Sigmoid colon (tissue), 7 donors: Measurements from ENCODE around the gene NOX5. TPM values are rescaled to one million over a fixed set of nuclear protein-coding genes. Genes with fewer than 3 reads are reported as not detected.

ENCODE experiments used
- DNase-seq: peaks from one replicate; pipeline ENCODE4 v3.0.0-alpha.2; 2019
- H3K27ac ChIP-seq, 4 donors: fragments of 200-600 bp; sonication (generic); one replicate each; pipeline ENCODE4 v1.5.1; 2016 to 2019; ENCODE audit warnings: mild to moderate bottlenecking in 1 of 4
- H3K27me3 ChIP-seq, 3 donors: fragments of 200-600 bp; sonication (generic); one replicate each; pipeline ENCODE4 v1.5.1; 2019; ENCODE audit warnings: mild to moderate bottlenecking in 1 of 3
- H3K36me3 ChIP-seq, 4 donors: fragments of 200-600 bp; sonication (generic); one replicate each; pipeline ENCODE4 v1.5.1; 2016 to 2019
- H3K4me1 ChIP-seq, 4 donors: fragments of 200-600 bp; sonication (generic); one replicate each; pipeline ENCODE4 v1.5.1; 2017 to 2019
- H3K4me3 ChIP-seq, 4 donors: fragments of 200-600 bp; sonication (generic); one replicate each; pipeline ENCODE4 v1.5.1; 2017 to 2019; ENCODE audit warnings: mild to moderate bottlenecking in 2 of 4, moderate library complexity in 1 of 4
- H3K9me3 ChIP-seq, 4 donors: fragments of 200-600 bp in 3 of 4; sonication (generic) in 3 of 4; one replicate each; pipeline versions ENCODE4 v1.5.1 to v1.6.1; 2013 to 2019
- EP300 ChIP-seq, 4 donors: sonication (generic); formaldehyde crosslinking; IDR thresholded peaks; one replicate each; pipeline ENCODE4 v1.6.1; 2017; ENCODE audit warnings: antibody characterized with exemption in 4 of 4
- POLR2A ChIP-seq, 2 donors: fragments of 450-650 bp; IDR thresholded peaks; one replicate each; pipeline ENCODE4 v1.6.1; 2016; ENCODE audit warnings: antibody characterized with exemption in 2 of 2, mild to moderate bottlenecking in 2 of 2, moderate library complexity in 2 of 2
- POLR2AphosphoS5 ChIP-seq, 4 donors: sonication (generic); formaldehyde crosslinking; IDR thresholded peaks; one replicate each; pipeline ENCODE4 v1.6.1; 2017; ENCODE audit warnings: antibody characterized with exemption in 4 of 4
- WGBS, 2 donors: extraction: QIAGEN DNeasy Blood & Tissue Kit; methylation state at CpG; one replicate each; pipeline ENCODE4 v1.1.7; 2013; 5-methylcytosine and 5-hydroxymethylcytosine counted together
- intact Hi-C: fragments of 100-400 bp; cut with DNase I; formaldehyde crosslinking; loops from one replicate; pipeline ENCODE4 v1.15.1; 2023
- polyA plus RNA-seq, 3 donors: library from polyadenylated mRNA; stranded (reverse); fragments of 200-250 nt; gene quantifications; one replicate each; pipeline ENCODE4 v1.2.3, GENCODE V29; 2013
- total RNA-seq, 4 donors: library from RNA; depleted of rRNA; stranded (reverse); fragments of >200 nt; gene quantifications; one replicate each; pipeline ENCODE4 v1.1.0, GENCODE V29; 2016
- TF ChIP-seq, protein P1 (sequence below), 4 experiments: fragments of 450-650 bp in 3 of 4; fragments of 200-600 bp in 1 of 4; IDR thresholded peaks; one replicate each; pipeline ENCODE4 v1.5.1; 2016 to 2019; ENCODE audit warnings: antibody characterized with exemption in 4 of 4, mild to moderate bottlenecking in 3 of 4, moderate library complexity in 2 of 4
- donor health status: healthy with polysubstance abuse.
- donor health status: Bipolar disorder and iron deficiency.
- donor health status: healthy.

Gene NOX5
- total and polyA plus RNA-seq, 7 donors, result 0.16 to 0.49 (median 0.36) TPM; not detected in 4

GRCh38 chr15:69037977-69038376 is 23.5 kb downstream of the NOX5 start:
- intact Hi-C loops, result no loop called here
- H3K4me3 ChIP-seq, result no peak overlapping the region
- H3K27ac ChIP-seq, result no peak overlapping the region
- no peaks in the 10 kb centered on the region for H3K9me3 ChIP-seq
- no peaks in the 10 kb centered on the region for H3K36me3 ChIP-seq
- no peak for DNase-seq
- no peak for TF ChIP-seq EP300 (IDR thresholded peaks at IDR 0.05)
- no peak for TF ChIP-seq POLR2AphosphoS5 (IDR thresholded peaks at IDR 0.05)
- no peak for TF ChIP-seq POLR2A (IDR thresholded peaks at IDR 0.05)
- TF ChIP-seq, protein P1, sequence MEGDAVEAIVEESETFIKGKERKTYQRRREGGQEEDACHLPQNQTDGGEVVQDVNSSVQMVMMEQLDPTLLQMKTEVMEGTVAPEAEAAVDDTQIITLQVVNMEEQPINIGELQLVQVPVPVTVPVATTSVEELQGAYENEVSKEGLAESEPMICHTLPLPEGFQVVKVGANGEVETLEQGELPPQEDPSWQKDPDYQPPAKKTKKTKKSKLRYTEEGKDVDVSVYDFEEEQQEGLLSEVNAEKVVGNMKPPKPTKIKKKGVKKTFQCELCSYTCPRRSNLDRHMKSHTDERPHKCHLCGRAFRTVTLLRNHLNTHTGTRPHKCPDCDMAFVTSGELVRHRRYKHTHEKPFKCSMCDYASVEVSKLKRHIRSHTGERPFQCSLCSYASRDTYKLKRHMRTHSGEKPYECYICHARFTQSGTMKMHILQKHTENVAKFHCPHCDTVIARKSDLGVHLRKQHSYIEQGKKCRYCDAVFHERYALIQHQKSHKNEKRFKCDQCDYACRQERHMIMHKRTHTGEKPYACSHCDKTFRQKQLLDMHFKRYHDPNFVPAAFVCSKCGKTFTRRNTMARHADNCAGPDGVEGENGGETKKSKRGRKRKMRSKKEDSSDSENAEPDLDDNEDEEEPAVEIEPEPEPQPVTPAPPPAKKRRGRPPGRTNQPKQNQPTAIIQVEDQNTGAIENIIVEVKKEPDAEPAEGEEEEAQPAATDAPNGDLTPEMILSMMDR (IDR thresholded peaks at IDR 0.05), result no peak
- peaks cover 3 to 29% (median 12%) of the 10 kb centered on the region in 3 donors for H3K27me3 ChIP-seq
- H3K4me1 ChIP-seq, result no peaks in the 10 kb centered on the region
- 87 to 91% methylated on average over 5 of the region's 5 CpGs for WGBS, 2 donors

DNA sequence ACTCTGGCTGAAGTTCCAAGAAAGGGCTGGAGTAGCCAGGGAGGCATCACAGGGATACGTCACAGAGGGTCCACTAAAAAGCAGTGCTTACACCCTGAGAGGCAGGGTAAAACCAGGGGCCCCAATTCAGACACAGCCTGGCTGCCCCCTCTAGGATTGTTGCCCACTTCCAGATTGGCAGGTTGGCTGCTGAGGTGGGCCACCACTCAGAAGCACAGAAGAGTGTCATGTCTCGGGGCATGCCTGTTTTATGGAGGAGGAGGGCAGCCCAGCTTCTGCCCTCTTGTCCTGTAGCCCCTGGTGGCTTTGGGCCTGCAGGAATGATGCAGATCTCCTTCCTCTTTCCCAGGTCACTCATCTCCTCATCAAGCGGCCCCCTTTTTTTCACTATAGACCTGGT is 24.0 kb downstream of the NOX5 start:
- no peak overlapping the region for H3K4me3 ChIP-seq
- no peak overlapping the region for H3K27ac ChIP-seq
- no peaks in the 10 kb centered on the region for H3K4me1 ChIP-seq
- DNase-seq, result no peak
- TF ChIP-seq, protein P1 (IDR thresholded peaks at IDR 0.05), result no peak
- TF ChIP-seq POLR2A (IDR thresholded peaks at IDR 0.05) (no peak), POLR2AphosphoS5 (IDR thresholded peaks at IDR 0.05) (no peak), EP300 (IDR thresholded peaks at IDR 0.05) (no peak)
- H3K36me3 ChIP-seq, result no peaks in the 10 kb centered on the region
- intact Hi-C loops, result no loop called here
- 91 to 97% methylated on average over 3 of the region's 3 CpGs for WGBS, 2 donors
- H3K9me3 ChIP-seq, result no peaks in the 10 kb centered on the region
- peaks cover 0 to 23% (median 7%) of the 10 kb centered on the region in 3 donors for H3K27me3 ChIP-seq

GRCh38 chr15:69039516-69040225 is 25.2 kb downstream of the NOX5 start:
- Histone ChIP-seq H3K27ac (no peak overlapping the region), H3K36me3 (no peaks in the 10 kb centered on the region), H3K4me3 (no peak overlapping the region), H3K9me3 (no peaks in the 10 kb centered on the region), H3K4me1 (no peaks in the 10 kb centered on the region), H3K27me3 (peaks cover 0 to 12% (median 7%) of the 10 kb centered on the region in 3 donors)
- WGBS, 2 donors, result 89% methylated on average over 6 of the region's 6 CpGs
- TF ChIP-seq POLR2A (IDR thresholded peaks at IDR 0.05), result no peak
- TF ChIP-seq POLR2AphosphoS5 (IDR thresholded peaks at IDR 0.05), result no peak
- TF ChIP-seq, protein P1 (IDR thresholded peaks at IDR 0.05), result no peak
- no peak for TF ChIP-seq EP300 (IDR thresholded peaks at IDR 0.05)
- intact Hi-C loops, result no loop called here
- no peak for DNase-seq

DNA sequence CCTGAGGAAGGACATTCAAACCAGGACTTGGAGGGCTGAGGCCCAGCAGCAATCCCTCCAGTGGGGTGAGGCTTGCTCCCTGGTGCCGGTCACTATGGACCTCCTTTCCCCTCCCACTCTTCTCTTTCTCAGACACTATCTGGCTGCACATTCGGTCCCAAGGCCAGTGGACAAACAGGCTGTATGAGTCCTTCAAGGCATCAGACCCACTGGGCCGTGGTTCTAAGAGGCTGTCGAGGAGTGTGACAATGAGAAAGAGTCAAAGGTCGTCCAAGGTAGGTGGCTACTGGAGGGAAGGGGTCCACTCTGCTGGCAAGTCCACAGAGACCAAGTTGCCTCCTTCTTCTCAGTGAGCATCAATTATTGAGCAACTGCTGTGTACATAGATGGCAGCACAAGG is 28.0 kb downstream of the NOX5 start:
- Histone ChIP-seq H3K4me3 (no peak overlapping the region), H3K4me1 (no peaks in the 10 kb centered on the region), H3K36me3 (no peaks in the 10 kb centered on the region), H3K27me3 (no peaks in the 10 kb centered on the region), H3K27ac (no peak overlapping the region), H3K9me3 (no peaks in the 10 kb centered on the region)
- intact Hi-C loops, result no loop called here
- no peak for DNase-seq
- TF ChIP-seq POLR2A (IDR thresholded peaks at IDR 0.05) (no peak), EP300 (IDR thresholded peaks at IDR 0.05) (no peak)
- 93 to 94% methylated on average over 5 of the region's 5 CpGs for WGBS, 2 donors

GRCh38 chr15:69045802-69046201 is 31.3 kb downstream of the NOX5 start:
- H3K4me3 ChIP-seq, result no peak overlapping the region
- H3K9me3 ChIP-seq, result no peaks in the 10 kb centered on the region
- H3K27ac ChIP-seq, result no peak overlapping the region
- intact Hi-C loops, result no loop called here
- no peaks in the 10 kb centered on the region for H3K27me3 ChIP-seq
- 73 to 78% methylated on average over 8 of the region's 8 CpGs for WGBS, 2 donors
- DNase-seq, result no peak
- H3K36me3 ChIP-seq, result no peaks in the 10 kb centered on the region
- H3K4me1 ChIP-seq, result no peaks in the 10 kb centered on the region
- TF ChIP-seq, protein P1 (IDR thresholded peaks at IDR 0.05), result no peak
- TF ChIP-seq POLR2AphosphoS5 (IDR thresholded peaks at IDR 0.05), result no peak
- TF ChIP-seq POLR2A (IDR thresholded peaks at IDR 0.05), result no peak
- TF ChIP-seq EP300 (IDR thresholded peaks at IDR 0.05), result no peak
